Posterior cingulate gyrus (tissue), 11 donors: ENCODE measurements around the gene CSGALNACT2.
"Not testable (repeated sequence)": the region's sequence is repeated elsewhere in the genome, so short reads cannot be mapped to it uniquely, and the experiment has no call there.

Experiments used
- DNase-seq, 10 donors: peaks; one replicate each; pipeline versions ENCODE4 v3.0.0 to v3.0.0-alpha.2; 2020 to 2021; ENCODE audit warnings: mixed read lengths in 3 of 10
- intact Hi-C: fragments of 100-400 bp; cut with DNase I; formaldehyde crosslinking; loops from one replicate; pipeline ENCODE4 v1.15.1; 2023

Gene CSGALNACT2

DNA sequence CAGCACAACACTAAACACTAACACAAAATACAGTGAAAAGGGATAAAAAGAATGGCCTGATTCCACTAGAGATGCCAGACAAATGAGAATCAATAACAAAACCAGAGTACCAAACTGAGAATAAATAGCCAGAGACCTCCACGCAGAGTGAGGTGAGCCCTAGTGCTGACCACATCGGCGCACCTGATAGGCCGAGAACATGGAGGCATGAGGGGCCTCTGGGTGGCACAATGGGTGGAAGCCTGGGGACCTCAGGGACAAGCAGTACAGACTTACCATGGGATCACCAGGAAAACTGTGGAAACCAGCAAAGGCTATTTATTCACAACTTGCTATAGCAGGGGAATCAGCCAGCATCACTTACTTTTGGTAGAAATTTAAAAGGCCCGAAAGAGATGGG lies 1.8 kb upstream of the CSGALNACT2 start:
- peak in 2 of 10 donors; percentile 55 for DNase-seq
- intact Hi-C loops = no loop called here

GRCh38 chr10:43136995-43137716 lies 1.1 kb upstream of the CSGALNACT2 start:
- DNase-seq = peak in 1 of 10 donors; percentile 26
- intact Hi-C loops = no loop called here

DNA sequence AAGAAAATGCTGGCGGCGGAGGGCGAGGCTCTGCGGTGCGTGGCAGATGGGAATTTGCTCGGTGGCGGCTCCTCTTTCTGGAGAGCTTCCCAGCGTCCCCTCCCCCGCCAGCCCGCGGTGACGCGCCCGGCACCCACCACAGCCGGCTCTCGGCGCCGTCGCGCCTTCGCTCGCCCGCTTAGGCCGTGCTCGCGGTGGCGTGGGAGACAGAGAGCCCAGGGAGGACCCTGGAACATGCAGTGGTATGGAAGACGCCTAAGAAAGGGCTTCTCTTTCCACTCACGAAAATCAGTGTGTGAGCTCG lies 576 bp upstream of the CSGALNACT2 start:
- intact Hi-C loops = no loop called here

GRCh38 chr10:43138757-43139241 lies 554 bp downstream of the CSGALNACT2 start:
- peak in 2 of 10 donors; percentile 24 to 84 for DNase-seq
- intact Hi-C loops = no loop called here

More for the DNA sequence above, 576 bp upstream of the CSGALNACT2 start:
- DNase-seq = peak in 9 of 10 donors; percentile 52 to 96 (median 60)

- DNase-seq = no peak
- intact Hi-C loops = no loop called here
Observed at GRCh38 chr10:43141421-43141820, 3.2 kb downstream of the CSGALNACT2 start.

- intact Hi-C loops = no loop called here
- DNase-seq = no peak
Observed at GRCh38 chr10:43145311-43145710, 7.1 kb downstream of the CSGALNACT2 start.

- DNase-seq, intact Hi-C loops: not testable (repeated sequence)
Observed at GRCh38 chr10:43145936-43146335, 7.7 kb downstream of the CSGALNACT2 start.

- intact Hi-C loops = no loop called here
- DNase-seq = no peak
Observed at GRCh38 chr10:43151371-43151770, 13.1 kb downstream of the CSGALNACT2 start.

DNA sequence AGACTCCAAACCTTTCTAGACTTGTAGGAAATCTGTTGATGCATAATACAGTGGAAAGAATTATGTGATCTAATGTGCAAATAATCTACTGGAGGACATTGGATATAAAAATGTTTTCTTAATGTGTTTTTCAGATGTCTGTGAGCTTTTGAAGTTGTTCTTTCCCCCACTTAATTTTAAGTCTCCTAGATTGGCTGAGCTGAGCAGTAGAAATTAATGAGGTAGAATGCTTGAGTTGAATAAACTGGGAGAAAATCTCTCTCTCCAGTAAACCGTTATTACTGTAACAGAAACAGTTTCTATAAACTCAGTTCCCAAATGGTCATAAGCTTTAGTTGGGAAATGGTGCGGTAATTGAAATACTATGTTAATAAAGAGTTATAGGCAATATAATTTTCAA lies 15.7 kb downstream of the CSGALNACT2 start:
- intact Hi-C loops = no loop called here
- no peak for DNase-seq

- intact Hi-C loops = no loop called here
- no peak for DNase-seq
Observed at GRCh38 chr10:43155221-43155620, 17.0 kb downstream of the CSGALNACT2 start.

DNA sequence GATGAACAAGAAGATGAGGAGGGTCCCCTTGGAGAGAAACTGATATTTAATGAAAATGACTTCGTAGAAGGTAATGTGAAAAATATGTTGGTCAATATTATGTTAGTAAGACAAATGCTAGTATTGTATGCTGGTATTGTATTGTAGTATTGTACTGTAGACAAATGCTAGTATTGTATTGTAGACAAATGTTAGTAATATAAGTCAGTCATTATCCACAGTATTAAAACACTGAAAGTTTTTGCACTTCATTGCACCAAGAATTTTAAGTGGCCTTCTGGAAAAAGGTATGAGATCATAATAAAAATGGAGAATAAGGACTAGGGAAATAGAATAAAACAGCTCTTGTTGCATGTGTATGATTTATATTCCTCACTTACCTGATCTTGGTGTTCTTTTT lies 17.5 kb downstream of the CSGALNACT2 start:
- intact Hi-C loops = no loop called here
- no peak for DNase-seq

DNA sequence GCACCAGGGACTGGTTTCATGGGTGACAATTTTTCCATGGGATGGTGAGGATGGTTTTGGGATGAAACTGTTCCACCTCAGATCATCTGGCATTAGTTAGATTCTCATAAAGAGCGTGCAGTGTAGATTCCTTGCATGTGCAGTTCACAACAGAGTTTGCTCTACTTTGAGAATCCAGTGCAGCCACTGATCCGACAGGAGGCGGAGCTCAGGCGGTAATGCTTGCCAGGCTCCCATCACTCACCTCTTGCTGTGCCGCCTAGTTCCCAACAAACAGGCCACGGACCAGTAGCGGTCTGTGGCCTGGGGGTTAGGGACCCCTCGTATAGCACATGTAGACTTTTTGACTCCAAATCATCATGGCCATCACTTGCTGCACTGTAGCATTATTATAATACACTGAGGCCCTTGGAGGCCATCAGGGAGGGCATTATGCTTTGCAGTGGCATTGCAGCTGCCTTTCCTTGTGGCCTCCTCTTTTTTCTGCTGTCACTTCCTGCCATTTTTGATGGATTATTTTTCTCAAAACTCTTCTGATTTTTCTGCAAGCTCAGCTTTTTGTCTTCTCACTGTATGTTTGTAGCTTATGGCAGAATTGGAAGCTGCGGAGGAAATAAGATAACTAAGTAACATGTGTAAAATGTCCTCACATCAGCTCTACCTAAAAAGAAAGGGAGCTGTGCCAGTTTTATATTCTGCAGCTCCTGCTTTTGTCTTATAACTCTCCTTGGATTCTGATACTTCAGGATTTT lies 18.5 kb downstream of the CSGALNACT2 start:
- DNase-seq = peak in 1 of 10 donors; percentile 86
- intact Hi-C loops = no loop called here

GRCh38 chr10:43158636-43159035 lies 20.4 kb downstream of the CSGALNACT2 start:
- no peak for DNase-seq
- intact Hi-C loops = no loop called here

DNA sequence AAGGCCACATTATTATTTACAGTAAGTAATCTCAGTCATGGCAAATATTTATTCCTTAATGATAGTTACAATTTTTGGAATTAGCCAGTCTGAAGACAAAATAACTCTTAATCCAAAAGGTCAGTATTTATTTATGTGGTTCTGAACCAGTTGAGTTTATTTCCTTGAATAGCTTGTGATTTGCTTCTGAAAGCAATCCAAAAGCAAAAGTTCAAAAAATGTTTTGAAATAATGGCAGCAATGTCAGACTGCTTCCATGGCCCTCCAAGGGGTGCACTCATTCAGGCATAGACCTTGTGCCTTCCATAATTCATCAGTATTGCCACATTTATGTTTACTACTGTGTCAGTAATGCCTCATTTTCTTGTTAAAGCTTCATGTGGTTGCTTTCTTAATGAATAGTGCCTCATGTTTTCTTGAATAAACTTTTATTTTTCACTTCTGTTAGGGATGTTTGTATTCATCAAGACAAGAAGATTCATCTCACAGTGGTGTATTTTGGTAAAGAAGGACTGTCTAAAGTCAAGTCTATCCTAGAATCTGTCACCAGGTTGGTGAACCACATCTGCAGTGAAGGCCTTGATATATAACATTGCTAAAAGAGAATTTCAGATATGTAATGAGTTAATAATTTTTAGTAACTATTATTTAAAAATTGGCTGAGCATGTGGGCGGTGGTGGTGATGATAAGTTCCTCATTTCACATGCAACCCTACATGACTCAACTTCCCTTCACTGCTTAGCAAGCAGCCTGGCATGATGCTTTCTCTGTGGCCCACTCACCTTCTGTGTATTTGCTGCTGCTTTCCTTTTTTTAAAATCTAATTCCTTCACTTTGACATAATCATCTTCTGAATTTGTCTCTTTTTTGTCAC lies 22.0 kb downstream of the CSGALNACT2 start:
- intact Hi-C loops = no loop called here
- no peak for DNase-seq

DNA sequence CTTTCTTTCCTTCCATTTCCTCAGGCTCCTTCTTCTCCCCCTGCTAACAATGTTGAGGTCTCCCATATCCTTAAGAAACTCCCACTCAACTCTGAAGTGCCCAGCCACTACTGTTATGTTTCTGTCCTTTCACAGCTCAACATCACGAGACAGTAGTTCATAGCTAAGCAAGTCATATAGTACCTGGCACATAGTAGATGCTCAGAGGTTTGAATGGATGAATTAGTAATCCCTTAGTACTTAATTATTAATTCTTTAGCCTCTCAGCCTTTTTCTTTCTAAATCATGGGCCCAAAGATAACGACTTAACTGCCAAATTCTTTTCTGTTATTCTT lies 22.6 kb downstream of the CSGALNACT2 start:
- intact Hi-C loops = no loop called here

GRCh38 chr10:43162604-43163003 lies 24.4 kb downstream of the CSGALNACT2 start:
- DNase-seq = no peak
- intact Hi-C loops = no loop called here

More for the DNA sequence above, 22.6 kb downstream of the CSGALNACT2 start:
- no peak for DNase-seq

GRCh38 chr10:43166207-43166879 lies 28.1 kb downstream of the CSGALNACT2 start:
- intact Hi-C loops = no loop called here
- DNase-seq = no peak

DNA sequence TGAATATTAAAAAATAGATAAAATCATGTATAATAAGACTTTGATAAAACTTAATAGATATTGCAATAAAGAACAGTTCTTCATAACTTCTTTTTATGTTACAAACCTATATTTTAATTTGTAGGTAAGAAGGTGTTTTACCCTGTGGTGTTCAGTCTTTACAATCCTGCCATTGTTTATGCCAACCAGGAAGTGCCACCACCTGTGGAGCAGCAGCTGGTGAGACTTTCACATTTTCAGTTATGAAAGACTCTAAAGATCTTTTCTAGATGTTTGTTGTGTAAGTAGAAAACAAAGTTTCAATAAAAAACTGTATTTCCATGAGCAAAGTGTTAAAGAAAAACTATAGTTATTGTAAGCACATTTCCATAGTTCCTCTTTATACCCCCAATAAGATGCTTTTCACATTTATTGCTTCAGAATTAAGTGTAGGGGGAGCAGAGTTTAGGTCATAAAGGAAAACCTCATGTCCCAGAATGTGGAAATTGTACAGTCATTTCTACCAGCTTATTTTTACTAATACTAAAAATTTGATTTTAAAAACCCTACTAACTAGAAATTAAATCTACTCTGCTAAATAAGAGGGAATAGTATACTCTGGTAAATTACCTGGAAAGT lies 28.7 kb downstream of the CSGALNACT2 start:
- no peak for DNase-seq
- intact Hi-C loops = no loop called here

DNA sequence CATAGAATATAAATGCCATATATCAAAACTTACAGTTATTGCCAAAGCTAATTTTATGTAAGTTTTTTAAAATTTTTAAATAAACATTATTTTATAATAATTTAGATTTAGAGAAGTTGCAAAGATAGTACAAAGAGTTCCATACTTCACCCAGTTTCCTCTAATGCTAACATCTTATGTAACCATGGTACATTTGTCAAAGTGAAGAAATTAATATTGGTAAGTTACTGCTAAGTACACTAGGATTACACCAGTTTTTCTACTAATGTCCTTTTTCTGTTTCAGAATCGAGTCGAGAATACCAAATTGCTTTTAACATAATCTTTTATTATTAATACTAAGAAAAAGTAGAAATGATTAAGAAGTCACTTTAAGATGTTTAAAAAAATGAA lies 29.2 kb downstream of the CSGALNACT2 start:
- intact Hi-C loops = no loop called here
- DNase-seq = no peak

DNA sequence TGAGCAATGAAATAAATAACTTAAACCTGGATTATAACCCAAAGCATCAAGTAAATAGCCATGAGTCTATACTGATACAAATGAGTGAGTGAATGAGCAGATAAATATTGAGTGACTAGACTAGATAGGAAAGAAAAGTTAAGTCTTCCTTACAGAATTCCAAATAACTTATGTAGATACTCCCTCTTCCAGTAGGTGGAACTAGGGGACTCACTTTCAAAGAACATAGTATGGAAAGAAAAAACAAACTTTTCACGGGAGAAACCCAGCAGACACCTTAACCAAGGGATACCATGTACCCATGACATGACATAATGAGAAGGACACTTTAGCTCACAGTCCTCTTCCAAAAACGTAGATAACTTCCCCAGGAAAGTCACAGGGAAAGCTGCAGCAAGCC lies 32.2 kb downstream of the CSGALNACT2 start:
- DNase-seq = no peak

More for the DNA sequence above, 32.2 kb downstream of the CSGALNACT2 start:
- intact Hi-C loops = no loop called here
